ENCODE data around the gene SRPK2. TPM values are rescaled to one million over a fixed set of nuclear protein-coding genes. Genes with fewer than 3 reads are reported as not detected.

Gene SRPK2
- polyA plus RNA-seq, 1 of the 3 experiments (the other 2 are of a cell fraction), result 15.4 TPM

DNA sequence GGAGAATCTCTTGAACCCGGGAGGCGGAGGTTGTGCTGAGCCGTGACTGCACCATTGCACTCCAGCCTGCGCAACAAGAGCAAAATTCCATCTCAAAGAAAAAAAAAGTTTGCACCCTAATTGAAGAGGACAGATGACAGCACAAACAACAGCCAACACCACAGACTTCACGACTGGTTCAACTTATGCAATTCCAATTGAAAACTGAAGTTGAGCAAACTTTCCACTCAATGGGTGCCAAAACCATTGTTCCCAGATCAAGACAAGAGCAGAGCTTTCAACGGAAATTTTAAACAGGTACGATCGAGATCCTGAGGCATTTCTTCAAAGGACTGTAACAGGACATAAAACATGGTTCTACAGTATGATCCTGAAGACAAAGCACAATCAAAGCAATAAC lies 225.0 kb downstream of the SRPK2 start:
- POLR2A ChIA-PET, result no interaction called here
- WGBS (ENCODE audit: low lambda C conversion rate), result 97% methylated on average over 8 of the region's 8 CpGs
- H3K9me2 ChIP-seq, result no peaks in the 10 kb centered on the region
- no peak overlapping the region for H3K4me2 ChIP-seq
- DNase-seq, result no peak
- H3K27me3 ChIP-seq (ENCODE audit: insufficient read depth), result no peaks in the 10 kb centered on the region
- CTCF ChIA-PET, result no interaction called here
- no peak overlapping the region for H3K27ac ChIP-seq (ENCODE audit: low read depth in 2 of 2, low read length in 1 of 2)
- H2AFZ ChIP-seq (ENCODE audit: low read depth), result no peak overlapping the region
- no peaks in the 10 kb centered on the region for H3K9me3 ChIP-seq
- H3F3A ChIP-seq (replicated peaks; ENCODE audit: insufficient read depth), result no peaks in the 10 kb centered on the region
- no peak overlapping the region for H3K9ac ChIP-seq
- no peaks in the 10 kb centered on the region for H4K20me1 ChIP-seq (ENCODE audit: insufficient read depth)
- TF ChIP-seq RAD21 (IDR thresholded peaks at IDR 0.05; ENCODE audit: low read length), result no peak
- TF ChIP-seq RFX5 (IDR thresholded peaks at IDR 0.05; ENCODE audit: low read length), result no peak
- no peak for TF ChIP-seq NRF1 (IDR thresholded peaks at IDR 0.05; ENCODE audit: low read depth, low read length)
- no peak for TF ChIP-seq YY1 (IDR thresholded peaks at IDR 0.05; ENCODE audit: low read depth)
- no peak for TF ChIP-seq GABPA (IDR thresholded peaks at IDR 0.05; ENCODE audit: low read depth)
- TF ChIP-seq, protein P1, sequence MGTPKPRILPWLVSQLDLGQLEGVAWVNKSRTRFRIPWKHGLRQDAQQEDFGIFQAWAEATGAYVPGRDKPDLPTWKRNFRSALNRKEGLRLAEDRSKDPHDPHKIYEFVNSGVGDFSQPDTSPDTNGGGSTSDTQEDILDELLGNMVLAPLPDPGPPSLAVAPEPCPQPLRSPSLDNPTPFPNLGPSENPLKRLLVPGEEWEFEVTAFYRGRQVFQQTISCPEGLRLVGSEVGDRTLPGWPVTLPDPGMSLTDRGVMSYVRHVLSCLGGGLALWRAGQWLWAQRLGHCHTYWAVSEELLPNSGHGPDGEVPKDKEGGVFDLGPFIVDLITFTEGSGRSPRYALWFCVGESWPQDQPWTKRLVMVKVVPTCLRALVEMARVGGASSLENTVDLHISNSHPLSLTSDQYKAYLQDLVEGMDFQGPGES (IDR thresholded peaks at IDR 0.05; ENCODE audit: low read depth, low read length), result no peak
- no peak for TF ChIP-seq GATA2 (CRISPR knock-in tag; IDR thresholded peaks at IDR 0.05)
- H3K36me3 ChIP-seq (replicated peaks in 1 of 2; ENCODE audit: control insufficient read depth in 1 of 2, insufficient read depth in 2 of 2, low read length in 1 of 2), result peaks cover 51 to 56% of the 10 kb centered on the region in 2 experiments
- H3K4me3 ChIP-seq (ENCODE audit: low read depth in 2 of 2, low read length in 1 of 2), result no peak overlapping the region
- H3K4me1 ChIP-seq (ENCODE audit: control insufficient read depth in 1 of 2, insufficient read depth in 2 of 2, low read depth in 1 of 2, low read length in 1 of 2), result no peaks in the 10 kb centered on the region
- H3K79me2 ChIP-seq (ENCODE audit: insufficient read depth), result 0 out of 2 replicates have a peak, but pooled peaks cover 5% of the 10 kb centered on the region

DNA sequence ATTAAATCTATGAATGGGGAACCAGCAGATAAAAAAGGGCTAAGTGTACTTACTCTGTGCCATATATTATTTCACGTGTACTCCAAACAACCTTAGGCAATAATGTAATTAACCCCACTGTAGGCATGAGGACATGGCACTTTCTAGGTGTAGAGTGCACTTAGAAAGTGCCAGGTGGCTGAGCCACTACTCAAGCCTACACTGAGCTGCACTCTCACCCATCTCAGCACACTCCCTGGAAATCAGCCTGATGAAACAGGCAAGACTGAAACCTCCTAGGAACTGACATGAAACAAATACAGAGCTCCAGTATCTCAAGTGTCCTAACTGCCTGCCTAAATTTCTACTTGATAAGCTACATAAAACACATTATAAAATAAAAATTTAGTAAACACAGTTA lies 227.4 kb downstream of the SRPK2 start:
- H3K27ac ChIP-seq (ENCODE audit: low read depth in 2 of 2, low read length in 1 of 2), result no peak overlapping the region
- H4K20me1 ChIP-seq (ENCODE audit: insufficient read depth), result no peaks in the 10 kb centered on the region
- no peak overlapping the region for H2AFZ ChIP-seq (ENCODE audit: low read depth)
- no peaks in the 10 kb centered on the region for H3K27me3 ChIP-seq (ENCODE audit: insufficient read depth)
- 0 out of 2 replicates have a peak, but pooled peaks cover 5% of the 10 kb centered on the region for H3K79me2 ChIP-seq (ENCODE audit: insufficient read depth)
- H3K36me3 ChIP-seq (replicated peaks in 1 of 2; ENCODE audit: control insufficient read depth in 1 of 2, insufficient read depth in 2 of 2, low read length in 1 of 2), result peaks cover 34 to 46% of the 10 kb centered on the region in 2 experiments
- 97% methylated on average over 1 of the region's 1 CpG for WGBS (ENCODE audit: low lambda C conversion rate)
- no peaks in the 10 kb centered on the region for H3K9me2 ChIP-seq
- ChIA-PET POLR2A (no interaction called here), CTCF (interaction anchor here (1.5 kb wide), 1 partner anchor 428 kb away, joined by 3 read pairs; no protein-coding TSS in a partner anchor)
- DNase-seq, result no peak
- H3K4me3 ChIP-seq (ENCODE audit: low read depth in 2 of 2, low read length in 1 of 2), result no peak overlapping the region
- H3K9me3 ChIP-seq, result no peaks in the 10 kb centered on the region
- TF ChIP-seq ELF1 (IDR thresholded peaks at IDR 0.05), result no peak
- TF ChIP-seq, protein P2, sequence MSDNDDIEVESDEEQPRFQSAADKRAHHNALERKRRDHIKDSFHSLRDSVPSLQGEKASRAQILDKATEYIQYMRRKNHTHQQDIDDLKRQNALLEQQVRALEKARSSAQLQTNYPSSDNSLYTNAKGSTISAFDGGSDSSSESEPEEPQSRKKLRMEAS (IDR thresholded peaks at IDR 0.05; ENCODE audit: low read depth), result no peak
- no peak for TF ChIP-seq FOSL2 (IDR thresholded peaks at IDR 0.05; ENCODE audit: borderline replicate concordance, low read depth)
- no peak for TF ChIP-seq TCF12 (IDR thresholded peaks at IDR 0.05)
- TF ChIP-seq, protein P3, sequence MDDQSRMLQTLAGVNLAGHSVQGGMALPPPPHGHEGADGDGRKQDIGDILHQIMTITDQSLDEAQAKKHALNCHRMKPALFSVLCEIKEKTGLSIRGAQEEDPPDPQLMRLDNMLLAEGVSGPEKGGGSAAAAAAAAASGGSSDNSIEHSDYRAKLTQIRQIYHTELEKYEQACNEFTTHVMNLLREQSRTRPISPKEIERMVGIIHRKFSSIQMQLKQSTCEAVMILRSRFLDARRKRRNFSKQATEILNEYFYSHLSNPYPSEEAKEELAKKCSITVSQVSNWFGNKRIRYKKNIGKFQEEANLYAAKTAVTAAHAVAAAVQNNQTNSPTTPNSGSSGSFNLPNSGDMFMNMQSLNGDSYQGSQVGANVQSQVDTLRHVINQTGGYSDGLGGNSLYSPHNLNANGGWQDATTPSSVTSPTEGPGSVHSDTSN (IDR thresholded peaks at IDR 0.05), result no peak
- TF ChIP-seq, protein P4, sequence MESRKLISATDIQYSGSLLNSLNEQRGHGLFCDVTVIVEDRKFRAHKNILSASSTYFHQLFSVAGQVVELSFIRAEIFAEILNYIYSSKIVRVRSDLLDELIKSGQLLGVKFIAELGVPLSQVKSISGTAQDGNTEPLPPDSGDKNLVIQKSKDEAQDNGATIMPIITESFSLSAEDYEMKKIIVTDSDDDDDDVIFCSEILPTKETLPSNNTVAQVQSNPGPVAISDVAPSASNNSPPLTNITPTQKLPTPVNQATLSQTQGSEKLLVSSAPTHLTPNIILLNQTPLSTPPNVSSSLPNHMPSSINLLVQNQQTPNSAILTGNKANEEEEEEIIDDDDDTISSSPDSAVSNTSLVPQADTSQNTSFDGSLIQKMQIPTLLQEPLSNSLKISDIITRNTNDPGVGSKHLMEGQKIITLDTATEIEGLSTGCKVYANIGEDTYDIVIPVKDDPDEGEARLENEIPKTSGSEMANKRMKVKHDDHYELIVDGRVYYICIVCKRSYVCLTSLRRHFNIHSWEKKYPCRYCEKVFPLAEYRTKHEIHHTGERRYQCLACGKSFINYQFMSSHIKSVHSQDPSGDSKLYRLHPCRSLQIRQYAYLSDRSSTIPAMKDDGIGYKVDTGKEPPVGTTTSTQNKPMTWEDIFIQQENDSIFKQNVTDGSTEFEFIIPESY (IDR thresholded peaks at IDR 0.05; ENCODE audit: borderline replicate concordance, low read depth), result no peak
- TF ChIP-seq NFIC (IDR thresholded peaks at IDR 0.05; ENCODE audit: borderline replicate concordance), result no peak
- no peak for TF ChIP-seq RFX5 (IDR thresholded peaks at IDR 0.05; ENCODE audit: low read length)
- TF ChIP-seq GATA2 (CRISPR knock-in tag; IDR thresholded peaks at IDR 0.05), result no peak
- no peak for TF ChIP-seq JUND (IDR thresholded peaks at IDR 0.05)
- no peak for TF ChIP-seq GABPA (IDR thresholded peaks at IDR 0.05; ENCODE audit: low read depth)
- no peak for TF ChIP-seq RXRA (IDR thresholded peaks at IDR 0.05; ENCODE audit: borderline replicate concordance, low read depth)
- TF ChIP-seq, protein P1 (IDR thresholded peaks at IDR 0.05; ENCODE audit: low read depth, low read length), result no peak
- no peak for TF ChIP-seq YY1 (IDR thresholded peaks at IDR 0.05; ENCODE audit: low read depth)
- TF ChIP-seq, protein P5, sequence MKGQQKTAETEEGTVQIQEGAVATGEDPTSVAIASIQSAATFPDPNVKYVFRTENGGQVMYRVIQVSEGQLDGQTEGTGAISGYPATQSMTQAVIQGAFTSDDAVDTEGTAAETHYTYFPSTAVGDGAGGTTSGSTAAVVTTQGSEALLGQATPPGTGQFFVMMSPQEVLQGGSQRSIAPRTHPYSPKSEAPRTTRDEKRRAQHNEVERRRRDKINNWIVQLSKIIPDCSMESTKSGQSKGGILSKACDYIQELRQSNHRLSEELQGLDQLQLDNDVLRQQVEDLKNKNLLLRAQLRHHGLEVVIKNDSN (IDR thresholded peaks at IDR 0.05; ENCODE audit: borderline replicate concordance, low read depth), result no peak
- TF ChIP-seq FOXM1 (IDR thresholded peaks at IDR 0.05; ENCODE audit: low read depth), result no peak
- no peak for TF ChIP-seq CHD2 (IDR thresholded peaks at IDR 0.05; ENCODE audit: low read length, partially characterized antibody)
- TF ChIP-seq TEAD4 (IDR thresholded peaks at IDR 0.05; ENCODE audit: borderline replicate concordance, insufficient read depth), result no peak
- no peak for TF ChIP-seq EP300 (IDR thresholded peaks at IDR 0.05; ENCODE audit: borderline replicate concordance in 1 of 2, low read depth in 1 of 2, low read length in 1 of 2)
- no peak for TF ChIP-seq EZH2phosphoT487 (IDR thresholded peaks at IDR 0.05; ENCODE audit: borderline replicate concordance, low read depth)
- no peak overlapping the region for H3K9ac ChIP-seq
- no peak overlapping the region for H3K4me2 ChIP-seq
- H3K4me1 ChIP-seq (ENCODE audit: control insufficient read depth in 1 of 2, insufficient read depth in 2 of 2, low read depth in 1 of 2, low read length in 1 of 2), result no peaks in the 10 kb centered on the region
- H3F3A ChIP-seq (replicated peaks; ENCODE audit: insufficient read depth), result no peaks in the 10 kb centered on the region

All from SK-N-SH (cell line).